Activated T-helper 2 cell treated with anti-CD3 and anti-CD28 coated beads, Interferon-gamma antibody, Interleukin-2, Interleukin-4, amounts not matched to agents 10 μg/mL and 5 μg/mL and 100 μg/mL, durations not matched to agents 14 hours and 24 hours and 36 hours (primary cell): ENCODE data around the gene FGGY. TPM values are rescaled to one million over a fixed set of nuclear protein-coding genes. Genes with fewer than 3 reads are reported as not detected.

Experiments
- DNase-seq: peaks from one replicate; pipeline ENCODE4 v3.0.0; 2021; ENCODE audit warnings: low spot score
- H3K27ac Mint-ChIP-seq: one replicate; pipeline ENCODE4 v1.8.0; 2021; ENCODE audit warnings: mixed read lengths
- H3K27me3 Mint-ChIP-seq: one replicate; pipeline ENCODE4 v1.8.0; 2021; ENCODE audit warnings: low read depth, mixed read lengths
- H3K36me3 Mint-ChIP-seq: one replicate; pipeline ENCODE4 v1.8.0; 2021; ENCODE audit warnings: low read depth, mixed read lengths
- H3K4me1 Mint-ChIP-seq: one replicate; pipeline ENCODE4 v1.8.0; 2021; ENCODE audit warnings: low read depth, mixed read lengths
- H3K4me3 Mint-ChIP-seq: one replicate; pipeline ENCODE4 v1.8.0; 2021; ENCODE audit warnings: low read depth, mild to moderate bottlenecking, moderate library complexity, mixed read lengths
- H3K9me3 Mint-ChIP-seq: one replicate; pipeline ENCODE4 v1.8.0; 2021; ENCODE audit warnings: mixed read lengths
- intact Hi-C: fragments of 100-400 bp; cut with micrococcal nuclease; formaldehyde crosslinking; loops from one replicate; pipeline ENCODE4 v1.15.1; 2023
- total RNA-seq: library from RNA; stranded (reverse); gene quantifications from 2 replicates; pipeline ENCODE4 v1.2.3, GENCODE V29; 2022

Gene FGGY
- total RNA-seq, 1 donor from 2014 or later, result 10.5 TPM

GRCh38 chr1:59692591-59692990, 395.7 kb downstream of the FGGY start:
- DNase-seq, result no peak
- H3K9me3 Mint-ChIP-seq, result no peaks in the 10 kb centered on the region

GRCh38 chr1:59693406-59693805, 396.5 kb downstream of the FGGY start:
- intact Hi-C loops, result no loop called here
- H3K36me3 Mint-ChIP-seq, result peaks cover 8% of the 10 kb centered on the region
- DNase-seq, result no peak

More at GRCh38 chr1:59692591-59692990, 395.7 kb downstream of the FGGY start:
- Mint-ChIP-seq H3K36me3 (peaks cover 8% of the 10 kb centered on the region), H3K27ac (no peak overlapping the region), H3K27me3 (no peaks in the 10 kb centered on the region), H3K4me1 (peaks cover 14% of the 10 kb centered on the region), H3K4me3 (no peak overlapping the region)
- intact Hi-C loops, result no loop called here

GRCh38 chr1:59695252-59695651, 398.4 kb downstream of the FGGY start:
- Mint-ChIP-seq H3K4me1 (peaks cover 26% of the 10 kb centered on the region), H3K27ac (no peak overlapping the region), H3K9me3 (no peaks in the 10 kb centered on the region), H3K36me3 (peaks cover 8% of the 10 kb centered on the region), H3K27me3 (no peaks in the 10 kb centered on the region), H3K4me3 (no peak overlapping the region)
- intact Hi-C loops, result loop anchor here (5.0 kb wide), 4 partner anchors 218 to 668 kb away; partner anchors contain the start of gene FGGY
- no peak for DNase-seq

More at GRCh38 chr1:59693406-59693805, 396.5 kb downstream of the FGGY start:
- Mint-ChIP-seq H3K4me1 (peaks cover 22% of the 10 kb centered on the region), H3K9me3 (no peaks in the 10 kb centered on the region), H3K27ac (no peak overlapping the region), H3K4me3 (no peak overlapping the region), H3K27me3 (no peaks in the 10 kb centered on the region)

GRCh38 chr1:59696421-59697115, 399.7 kb downstream of the FGGY start:
- H3K9me3 Mint-ChIP-seq, result no peaks in the 10 kb centered on the region
- no peaks in the 10 kb centered on the region for H3K27me3 Mint-ChIP-seq
- peaks cover 8% of the 10 kb centered on the region for H3K36me3 Mint-ChIP-seq
- H3K4me1 Mint-ChIP-seq, result peaks cover 26% of the 10 kb centered on the region
- no peak for DNase-seq
- intact Hi-C loops, result loop anchor here (1.0 to 5.0 kb wide), 6 partner anchors 219 to 912 kb away; partner anchors contain the start of genes FGGY and JUN
- peak overlapping the region; percentile 18 for H3K27ac Mint-ChIP-seq
- peak overlapping the region; percentile 42 for H3K4me3 Mint-ChIP-seq

GRCh38 chr1:59697150-59697800, 400.4 kb downstream of the FGGY start:
- no peaks in the 10 kb centered on the region for H3K27me3 Mint-ChIP-seq
- H3K36me3 Mint-ChIP-seq, result peaks cover 8% of the 10 kb centered on the region
- H3K4me1 Mint-ChIP-seq, result peaks cover 26% of the 10 kb centered on the region
- no peaks in the 10 kb centered on the region for H3K9me3 Mint-ChIP-seq
- intact Hi-C loops, result loop anchor here (1.0 to 5.0 kb wide), 6 partner anchors 220 to 913 kb away; partner anchors contain the start of genes FGGY and JUN
- peak overlapping the region; percentile 74 for H3K27ac Mint-ChIP-seq
- DNase-seq, result peak; percentile 43
- H3K4me3 Mint-ChIP-seq, result peak overlapping the region; percentile 65

GRCh38 chr1:59698386-59698785, 401.5 kb downstream of the FGGY start:
- intact Hi-C loops, result loop anchor here (2.0 to 5.0 kb wide), 5 partner anchors 221 to 671 kb away; partner anchors contain the start of gene FGGY
- peaks cover 26% of the 10 kb centered on the region for H3K4me1 Mint-ChIP-seq
- peak overlapping the region; percentile 7 for H3K27ac Mint-ChIP-seq
- no peak overlapping the region for H3K4me3 Mint-ChIP-seq
- DNase-seq, result no peak
- peaks cover 8% of the 10 kb centered on the region for H3K36me3 Mint-ChIP-seq
- H3K27me3 Mint-ChIP-seq, result no peaks in the 10 kb centered on the region
- no peaks in the 10 kb centered on the region for H3K9me3 Mint-ChIP-seq

GRCh38 chr1:59699227-59699847, 402.4 kb downstream of the FGGY start:
- Mint-ChIP-seq H3K36me3 (peaks cover 8% of the 10 kb centered on the region), H3K9me3 (no peaks in the 10 kb centered on the region), H3K27ac (no peak overlapping the region), H3K27me3 (no peaks in the 10 kb centered on the region), H3K4me1 (peaks cover 26% of the 10 kb centered on the region), H3K4me3 (no peak overlapping the region)
- DNase-seq, result peak; percentile 13
- intact Hi-C loops, result loop anchor here (1.0 to 5.0 kb wide), 6 partner anchors 222 to 959 kb away; partner anchors contain the start of gene FGGY

- H3K4me3 Mint-ChIP-seq, result no peak overlapping the region
- H3K27ac Mint-ChIP-seq, result no peak overlapping the region
- DNase-seq, result no peak
- H3K9me3 Mint-ChIP-seq, result no peaks in the 10 kb centered on the region
- H3K36me3 Mint-ChIP-seq, result peaks cover 3% of the 10 kb centered on the region
- H3K4me1 Mint-ChIP-seq, result peaks cover 36% of the 10 kb centered on the region
- no peaks in the 10 kb centered on the region for H3K27me3 Mint-ChIP-seq
- intact Hi-C loops, result no loop called here
Observed at GRCh38 chr1:59701376-59701775, 404.5 kb downstream of the FGGY start.

GRCh38 chr1:59703226-59703917, 406.5 kb downstream of the FGGY start:
- DNase-seq, result no peak
- no peak overlapping the region for H3K4me3 Mint-ChIP-seq
- intact Hi-C loops, result no loop called here
- H3K4me1 Mint-ChIP-seq, result peaks cover 18% of the 10 kb centered on the region
- no peaks in the 10 kb centered on the region for H3K27me3 Mint-ChIP-seq
- no peak overlapping the region for H3K27ac Mint-ChIP-seq
- no peaks in the 10 kb centered on the region for H3K36me3 Mint-ChIP-seq
- H3K9me3 Mint-ChIP-seq, result no peaks in the 10 kb centered on the region

- Mint-ChIP-seq H3K4me3 (no peak overlapping the region), H3K36me3 (no peaks in the 10 kb centered on the region), H3K27ac (no peak overlapping the region), H3K4me1 (peaks cover 16% of the 10 kb centered on the region), H3K27me3 (no peaks in the 10 kb centered on the region), H3K9me3 (no peaks in the 10 kb centered on the region)
- intact Hi-C loops, result no loop called here
- DNase-seq, result no peak
Observed at GRCh38 chr1:59703918-59704378, 407.1 kb downstream of the FGGY start.

- no peaks in the 10 kb centered on the region for H3K36me3 Mint-ChIP-seq
- no peak for DNase-seq
- H3K27ac Mint-ChIP-seq, result no peak overlapping the region
- H3K9me3 Mint-ChIP-seq, result no peaks in the 10 kb centered on the region
- H3K4me3 Mint-ChIP-seq, result no peak overlapping the region
- H3K27me3 Mint-ChIP-seq, result no peaks in the 10 kb centered on the region
- intact Hi-C loops, result no loop called here
- peaks cover 11% of the 10 kb centered on the region for H3K4me1 Mint-ChIP-seq
Observed at GRCh38 chr1:59704716-59705115, 407.8 kb downstream of the FGGY start.
